Hematopoietic multipotent progenitor cell treated with erythropoietin and hydrocortisone succinate and interleukin-3 and kit ligand, for 6 days (in vitro differentiated cells): ENCODE results near the gene KASH5.

Experiments used
- DNase-seq: peaks from one replicate; pipeline ENCODE4 v3.0.0-alpha.2; 2015

The KASH5 gene

GRCh38 chr19:49461656-49462055 lies 73.6 kb downstream of the KASH5 start:
- no peak for DNase-seq

- DNase-seq: no peak
Observed at GRCh38 chr19:49462492-49462891, 74.4 kb downstream of the KASH5 start.

GRCh38 chr19:49463960-49464740 lies 76.1 kb downstream of the KASH5 start:
- no peak for DNase-seq

GRCh38 chr19:49465371-49465770 lies 77.3 kb downstream of the KASH5 start:
- no peak for DNase-seq
